Measurements from ENCODE around the gene PXDC1. TPM values are rescaled to one million over a fixed set of nuclear protein-coding genes. Genes with fewer than 3 reads are reported as not detected.
"Not testable (repeated sequence)": the region's sequence is repeated elsewhere in the genome, so short reads cannot be mapped to it uniquely, and the experiment has no call there.

PXDC1 gene
- total and polyA plus RNA-seq, 5 donors, result 18.9 to 43.9 (median 23.7) TPM

GRCh38 chr6:3770023-3770720 is 18.7 kb upstream of the PXDC1 start:
- ATAC-seq (no peak), DNase-seq (no peak)
- Histone ChIP-seq H3K4me3 (ENCODE audit: low read length) (no peak overlapping the region), H3K4me1 (ENCODE audit: control insufficient read depth, insufficient read depth, low read length) (no peaks in the 10 kb centered on the region), H3K9me3 (ENCODE audit: control insufficient read depth, low read length) (no peaks in the 10 kb centered on the region), H3K27me3 (ENCODE audit: control insufficient read depth, insufficient read depth) (no peaks in the 10 kb centered on the region), H3K27ac (ENCODE audit: low read length) (no peak overlapping the region)
- intact Hi-C loops (cut with DNase I), result no loop called here
- WGBS, result 69% methylated on average over 10 of the region's 10 CpGs

GRCh38 chr6:3769610-3770009 is 18.1 kb upstream of the PXDC1 start:
- intact Hi-C loops (cut with DNase I), result loop anchor here in 1 of 4 donors (10.0 kb wide), 1 partner anchor 55 kb away; no protein-coding TSS in a partner anchor
- no peaks in the 10 kb centered on the region for H3K27me3 ChIP-seq (ENCODE audit: control insufficient read depth, insufficient read depth)

GRCh38 chr6:3768502-3768901 is 17.0 kb upstream of the PXDC1 start:
- H3K27ac ChIP-seq (ENCODE audit: low read length), result no peak overlapping the region
- H3K4me3 ChIP-seq (ENCODE audit: low read length), result no peak overlapping the region
- no peak for DNase-seq
- no peaks in the 10 kb centered on the region for H3K4me1 ChIP-seq (ENCODE audit: control insufficient read depth, insufficient read depth, low read length)
- ATAC-seq, result no peak
- WGBS, result 89% methylated on average over 2 of the region's 2 CpGs
- H3K27me3 ChIP-seq (ENCODE audit: control insufficient read depth, insufficient read depth), result no peaks in the 10 kb centered on the region
- no peaks in the 10 kb centered on the region for H3K9me3 ChIP-seq (ENCODE audit: control insufficient read depth, low read length)
- intact Hi-C loops (cut with DNase I), result loop anchor here in 1 of 4 donors (10.0 kb wide), 1 partner anchor 56 kb away; no protein-coding TSS in a partner anchor

More at GRCh38 chr6:3769610-3770009, 18.1 kb upstream of the PXDC1 start:
- Histone ChIP-seq H3K27ac (ENCODE audit: low read length) (no peak overlapping the region), H3K4me1 (ENCODE audit: control insufficient read depth, insufficient read depth, low read length) (no peaks in the 10 kb centered on the region), H3K9me3 (ENCODE audit: control insufficient read depth, low read length) (no peaks in the 10 kb centered on the region), H3K4me3 (ENCODE audit: low read length) (no peak overlapping the region)
- no peak for ATAC-seq
- no peak for DNase-seq
- WGBS, result 92% methylated on average over 6 of the region's 6 CpGs

GRCh38 chr6:3767483-3767882 is 16.0 kb upstream of the PXDC1 start:
- H3K4me1 ChIP-seq (ENCODE audit: control insufficient read depth, insufficient read depth, low read length); H3K27me3 ChIP-seq (ENCODE audit: control insufficient read depth, insufficient read depth); H3K9me3 ChIP-seq (ENCODE audit: control insufficient read depth, low read length); H3K4me3 ChIP-seq (ENCODE audit: low read length); H3K27ac ChIP-seq (ENCODE audit: low read length): not testable (repeated sequence)
- 87% methylated on average over 6 of the region's 6 CpGs for WGBS
- DNase-seq, result peak in 1 of 3 donors; percentile 62
- ATAC-seq, result peak in 1 of 2 donors; percentile 38
- intact Hi-C loops (cut with DNase I), result loop anchor here in 1 of 4 donors (10.0 kb wide), 1 partner anchor 57 kb away; no protein-coding TSS in a partner anchor

GRCh38 chr6:3766214-3766613 is 14.7 kb upstream of the PXDC1 start:
- 53% methylated on average over 9 of the region's 9 CpGs for WGBS
- DNase-seq (no peak), ATAC-seq (no peak)
- Histone ChIP-seq H3K27me3 (ENCODE audit: control insufficient read depth, insufficient read depth) (no peaks in the 10 kb centered on the region), H3K9me3 (ENCODE audit: control insufficient read depth, low read length) (no peaks in the 10 kb centered on the region), H3K4me1 (ENCODE audit: control insufficient read depth, insufficient read depth, low read length) (no peaks in the 10 kb centered on the region), H3K4me3 (ENCODE audit: low read length) (no peak overlapping the region), H3K27ac (ENCODE audit: low read length) (no peak overlapping the region)
- intact Hi-C loops (cut with DNase I), result loop anchor here in 1 of 4 donors (10.0 kb wide), 1 partner anchor 59 kb away; no protein-coding TSS in a partner anchor

DNA sequence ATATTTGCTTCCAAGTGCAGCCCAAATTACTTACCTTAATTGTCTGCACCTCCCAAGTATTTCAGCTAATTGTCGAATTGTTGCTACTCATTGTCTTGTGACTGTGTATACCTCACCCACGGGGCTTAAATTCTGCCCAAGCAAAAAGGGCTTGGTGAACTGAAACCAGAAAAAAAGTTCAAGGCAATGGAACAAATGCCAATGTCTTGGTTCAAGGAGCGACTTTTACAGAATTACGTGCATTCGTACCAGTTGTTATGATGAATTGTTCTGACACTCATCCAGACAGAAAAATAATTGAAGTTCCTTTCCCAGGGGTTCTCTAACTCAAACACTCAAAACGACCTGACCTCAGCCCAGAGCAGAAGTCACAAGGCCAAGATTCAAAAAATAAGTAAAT is 13.9 kb upstream of the PXDC1 start:
- Histone ChIP-seq H3K27me3 (ENCODE audit: control insufficient read depth, insufficient read depth) (no peaks in the 10 kb centered on the region), H3K4me1 (ENCODE audit: control insufficient read depth, insufficient read depth, low read length) (no peaks in the 10 kb centered on the region), H3K4me3 (ENCODE audit: low read length) (no peak overlapping the region), H3K27ac (ENCODE audit: low read length) (no peak overlapping the region), H3K9me3 (ENCODE audit: control insufficient read depth, low read length) (no peaks in the 10 kb centered on the region)
- no peak for DNase-seq
- intact Hi-C loops (cut with DNase I), result loop anchor here in 1 of 4 donors (10.0 kb wide), 1 partner anchor 59 kb away; no protein-coding TSS in a partner anchor
- 84% methylated on average over 6 of the region's 6 CpGs for WGBS
- ATAC-seq, result no peak

DNA sequence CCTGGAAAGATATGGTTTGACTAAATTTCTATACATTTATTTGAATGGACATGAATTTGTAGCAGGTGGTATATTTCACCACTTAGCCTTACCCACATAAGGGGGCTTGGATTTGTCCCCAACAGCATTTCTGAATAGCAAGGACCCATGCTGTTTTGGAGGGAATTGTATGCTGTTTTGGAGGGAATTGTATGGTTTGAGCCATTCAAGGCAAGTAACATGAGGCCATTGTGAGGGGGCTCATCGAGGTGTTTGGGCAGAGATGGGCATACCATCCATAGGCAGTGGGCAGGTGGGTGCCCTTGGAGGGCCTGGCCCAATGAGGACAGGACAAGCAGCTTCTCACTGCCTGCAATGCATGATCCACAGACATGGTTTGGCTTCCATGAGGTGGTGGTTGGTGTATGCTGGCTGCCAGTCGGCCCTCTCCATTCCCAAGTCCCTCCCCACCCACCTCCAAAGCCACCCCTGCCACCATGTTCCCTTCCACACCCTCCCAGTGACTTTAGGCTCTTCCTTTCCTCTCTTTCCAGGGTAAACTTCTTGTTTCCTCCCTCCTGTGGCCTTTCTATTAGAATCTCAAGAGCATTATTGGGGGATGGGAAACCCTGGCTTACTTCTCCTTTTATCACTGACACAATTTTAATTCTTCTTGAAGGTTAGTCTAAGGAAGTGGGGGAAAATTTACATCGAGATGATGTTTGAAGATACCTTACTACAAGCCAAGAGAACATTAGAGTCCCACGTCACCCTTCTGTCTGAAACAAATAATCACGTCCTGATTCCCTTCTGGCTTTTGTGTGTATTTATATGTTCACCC is 13.2 kb upstream of the PXDC1 start:
- no peaks in the 10 kb centered on the region for H3K4me1 ChIP-seq (ENCODE audit: control insufficient read depth, insufficient read depth, low read length)
- no peak overlapping the region for H3K4me3 ChIP-seq (ENCODE audit: low read length)
- H3K27ac ChIP-seq (ENCODE audit: low read length), result no peak overlapping the region
- H3K9me3 ChIP-seq (ENCODE audit: control insufficient read depth, low read length), result no peaks in the 10 kb centered on the region
- intact Hi-C loops (cut with DNase I), result loop anchor here in 1 of 4 donors (10.0 kb wide), 1 partner anchor 60 kb away; no protein-coding TSS in a partner anchor
- WGBS, result 83% methylated on average over 5 of the region's 5 CpGs
- H3K27me3 ChIP-seq (ENCODE audit: control insufficient read depth, insufficient read depth), result no peaks in the 10 kb centered on the region
- ATAC-seq, result no peak
- no peak for DNase-seq

- no peaks in the 10 kb centered on the region for H3K9me3 ChIP-seq (ENCODE audit: control insufficient read depth, low read length)
- H3K4me3 ChIP-seq (ENCODE audit: low read length), result no peak overlapping the region
- H3K27ac ChIP-seq (ENCODE audit: low read length), result no peak overlapping the region
- intact Hi-C loops (cut with DNase I), result loop anchor here in 1 of 4 donors (10.0 kb wide), 1 partner anchor 62 kb away; no protein-coding TSS in a partner anchor
- H3K4me1 ChIP-seq (ENCODE audit: control insufficient read depth, insufficient read depth, low read length), result no peaks in the 10 kb centered on the region
- no peaks in the 10 kb centered on the region for H3K27me3 ChIP-seq (ENCODE audit: control insufficient read depth, insufficient read depth)
- no peak for ATAC-seq
- 92% methylated on average over 6 of the region's 6 CpGs for WGBS
- DNase-seq, result no peak
Observed at GRCh38 chr6:3762852-3763251, 11.3 kb upstream of the PXDC1 start.

DNA sequence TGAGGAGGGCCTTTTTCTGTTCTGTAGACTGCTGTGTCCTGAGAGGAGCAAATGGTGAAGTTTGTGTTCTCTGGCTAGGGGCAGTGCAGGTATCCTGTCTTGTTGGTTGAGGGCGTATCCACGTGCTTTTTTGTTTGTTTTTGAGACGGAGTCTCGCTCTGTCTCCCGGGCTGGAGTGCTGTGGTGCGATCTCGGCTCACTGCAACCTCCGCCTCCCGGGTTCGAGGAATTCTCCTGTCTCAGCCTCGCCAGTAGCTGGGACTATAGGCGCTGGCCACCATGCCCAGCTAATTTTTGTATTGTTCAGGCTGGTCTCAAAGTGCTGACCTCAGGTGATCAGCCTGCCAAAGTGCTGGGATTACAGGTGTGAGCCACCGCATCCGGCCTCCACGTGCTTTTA is 10.8 kb upstream of the PXDC1 start:
- H3K27ac ChIP-seq (ENCODE audit: low read length), result no peak overlapping the region
- H3K9me3 ChIP-seq (ENCODE audit: control insufficient read depth, low read length), result no peaks in the 10 kb centered on the region
- DNase-seq, result no peak
- no peak for ATAC-seq
- intact Hi-C loops (cut with DNase I), result loop anchor here in 1 of 4 donors (10.0 kb wide), 1 partner anchor 62 kb away; no protein-coding TSS in a partner anchor
- no peaks in the 10 kb centered on the region for H3K27me3 ChIP-seq (ENCODE audit: control insufficient read depth, insufficient read depth)
- 95% methylated on average over 15 of the region's 15 CpGs for WGBS
- H3K4me3 ChIP-seq (ENCODE audit: low read length), result no peak overlapping the region
- H3K4me1 ChIP-seq (ENCODE audit: control insufficient read depth, insufficient read depth, low read length), result no peaks in the 10 kb centered on the region

GRCh38 chr6:3761989-3762270 is 10.4 kb upstream of the PXDC1 start:
- intact Hi-C loops (cut with DNase I), result loop anchor here in 1 of 4 donors (10.0 kb wide), 1 partner anchor 63 kb away; no protein-coding TSS in a partner anchor
- H3K4me3 ChIP-seq (ENCODE audit: low read length), result no peak overlapping the region
- WGBS, result 96% methylated on average over 8 of the region's 8 CpGs

More at GRCh38 chr6:3761989-3762270, 10.4 kb upstream of the PXDC1 start:
- no peaks in the 10 kb centered on the region for H3K27me3 ChIP-seq (ENCODE audit: control insufficient read depth, insufficient read depth)
- no peak for ATAC-seq
- H3K4me1 ChIP-seq (ENCODE audit: control insufficient read depth, insufficient read depth, low read length), result no peaks in the 10 kb centered on the region
- H3K9me3 ChIP-seq (ENCODE audit: control insufficient read depth, low read length), result no peaks in the 10 kb centered on the region
- H3K27ac ChIP-seq (ENCODE audit: low read length), result no peak overlapping the region
- DNase-seq, result no peak
